Glutamatergic neuron (in vitro differentiated cells): Measurements from ENCODE around the gene GUCY1A1. TPM values are rescaled to one million over a fixed set of nuclear protein-coding genes. Genes with fewer than 3 reads are reported as not detected.

Experiments
- DNase-seq: peaks from one replicate; pipeline ENCODE4 v3.0.0; 2022
- H3K27ac Mint-ChIP-seq: one replicate; pipeline ENCODE4 v1.8.0; 2020; ENCODE audit warnings: mild to moderate bottlenecking, mixed read lengths, inconsistent platforms; ENCODE audit not compliant: unreplicated experiment
- H3K27me3 Mint-ChIP-seq: one replicate; pipeline ENCODE4 v1.8.0; 2020; ENCODE audit warnings: mild to moderate bottlenecking, moderate library complexity, mixed read lengths, inconsistent platforms; ENCODE audit not compliant: unreplicated experiment
- H3K36me3 Mint-ChIP-seq: one replicate; pipeline ENCODE4 v1.8.0; 2020; ENCODE audit warnings: mild to moderate bottlenecking, mixed read lengths, inconsistent platforms; ENCODE audit not compliant: unreplicated experiment
- H3K4me1 Mint-ChIP-seq: one replicate; pipeline ENCODE4 v1.8.0; 2020; ENCODE audit warnings: mild to moderate bottlenecking, low read depth, mixed read lengths, inconsistent platforms; ENCODE audit not compliant: unreplicated experiment
- H3K4me3 Mint-ChIP-seq: one replicate; pipeline ENCODE4 v1.8.0; 2020; ENCODE audit warnings: mild to moderate bottlenecking, mixed read lengths, inconsistent platforms; ENCODE audit not compliant: unreplicated experiment
- H3K9me3 Mint-ChIP-seq: one replicate; pipeline ENCODE4 v1.8.0; 2020; ENCODE audit warnings: mild to moderate bottlenecking, moderate library complexity, mixed read lengths, inconsistent platforms; ENCODE audit not compliant: unreplicated experiment
- total RNA-seq: library from RNA; stranded (reverse); fragmentation: NEBNext Ultra II Directional; extraction: Animal tissue kit (Norgen Biotek cat#: 25700); gene quantifications from one replicate; pipeline ENCODE4 v1.2.1, GENCODE V29; 2021; ENCODE audit not compliant: unreplicated experiment
- TF ChIP-seq, protein P1 (sequence below): fragments of 200-600 bp; sonication (generic); IDR thresholded peaks from one replicate; pipeline ENCODE4 v1.5.0; 2021; ENCODE audit not compliant: partially characterized antibody, unreplicated experiment

GUCY1A1 gene
- total RNA-seq, 1 donor from 2014 or later, result not detected

DNA sequence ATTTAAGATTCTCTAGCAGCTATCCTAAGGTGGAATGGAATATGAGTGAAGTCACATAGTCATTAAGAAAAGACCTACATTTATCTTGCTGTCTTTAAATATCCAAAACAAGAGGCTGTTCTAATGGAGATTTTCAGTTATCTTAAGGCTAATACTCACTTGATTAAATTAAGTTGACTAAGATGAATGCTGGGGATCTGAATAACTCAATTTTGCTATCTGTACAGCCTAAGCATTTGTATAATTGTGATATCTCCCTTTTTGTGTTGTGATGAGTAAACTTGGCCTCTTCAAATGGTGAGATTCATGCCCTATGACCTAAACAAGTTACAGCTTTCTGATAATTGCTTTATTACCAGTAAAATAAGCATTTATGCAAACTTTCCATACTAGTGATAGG lies 13.6 kb upstream of the GUCY1A1 start:
- H3K27me3 Mint-ChIP-seq, result no peaks in the 10 kb centered on the region
- no peaks in the 10 kb centered on the region for H3K9me3 Mint-ChIP-seq
- TF ChIP-seq, protein P1, sequence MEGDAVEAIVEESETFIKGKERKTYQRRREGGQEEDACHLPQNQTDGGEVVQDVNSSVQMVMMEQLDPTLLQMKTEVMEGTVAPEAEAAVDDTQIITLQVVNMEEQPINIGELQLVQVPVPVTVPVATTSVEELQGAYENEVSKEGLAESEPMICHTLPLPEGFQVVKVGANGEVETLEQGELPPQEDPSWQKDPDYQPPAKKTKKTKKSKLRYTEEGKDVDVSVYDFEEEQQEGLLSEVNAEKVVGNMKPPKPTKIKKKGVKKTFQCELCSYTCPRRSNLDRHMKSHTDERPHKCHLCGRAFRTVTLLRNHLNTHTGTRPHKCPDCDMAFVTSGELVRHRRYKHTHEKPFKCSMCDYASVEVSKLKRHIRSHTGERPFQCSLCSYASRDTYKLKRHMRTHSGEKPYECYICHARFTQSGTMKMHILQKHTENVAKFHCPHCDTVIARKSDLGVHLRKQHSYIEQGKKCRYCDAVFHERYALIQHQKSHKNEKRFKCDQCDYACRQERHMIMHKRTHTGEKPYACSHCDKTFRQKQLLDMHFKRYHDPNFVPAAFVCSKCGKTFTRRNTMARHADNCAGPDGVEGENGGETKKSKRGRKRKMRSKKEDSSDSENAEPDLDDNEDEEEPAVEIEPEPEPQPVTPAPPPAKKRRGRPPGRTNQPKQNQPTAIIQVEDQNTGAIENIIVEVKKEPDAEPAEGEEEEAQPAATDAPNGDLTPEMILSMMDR, result no peak
- no peak for DNase-seq
- no peaks in the 10 kb centered on the region for H3K36me3 Mint-ChIP-seq
- no peaks in the 10 kb centered on the region for H3K4me1 Mint-ChIP-seq
- no peak overlapping the region for H3K4me3 Mint-ChIP-seq
- H3K27ac Mint-ChIP-seq, result no peak overlapping the region

DNA sequence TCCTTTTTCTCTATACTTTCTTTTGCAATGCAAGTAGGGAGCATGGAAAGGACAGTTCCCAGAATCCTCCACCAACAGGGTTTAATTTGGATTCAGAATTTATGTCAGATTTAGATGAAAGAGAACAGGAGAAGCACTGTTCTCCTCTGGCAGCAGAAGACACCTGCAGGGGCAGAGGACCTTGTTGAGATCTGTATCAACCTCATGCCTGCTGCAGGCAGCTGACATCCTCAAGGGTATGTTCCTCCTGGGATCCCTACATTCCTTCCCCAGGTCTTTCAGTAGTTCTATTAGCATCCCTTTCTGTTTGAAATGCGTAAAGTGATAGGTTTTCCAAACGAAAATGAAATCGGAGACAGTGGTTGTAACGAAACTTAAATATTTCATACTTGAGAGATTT lies 10.6 kb upstream of the GUCY1A1 start:
- TF ChIP-seq, protein P1, result no peak
- no peak for DNase-seq
- Mint-ChIP-seq H3K27me3 (no peaks in the 10 kb centered on the region), H3K36me3 (no peaks in the 10 kb centered on the region), H3K4me1 (no peaks in the 10 kb centered on the region), H3K27ac (no peak overlapping the region), H3K4me3 (no peak overlapping the region), H3K9me3 (no peaks in the 10 kb centered on the region)

DNA sequence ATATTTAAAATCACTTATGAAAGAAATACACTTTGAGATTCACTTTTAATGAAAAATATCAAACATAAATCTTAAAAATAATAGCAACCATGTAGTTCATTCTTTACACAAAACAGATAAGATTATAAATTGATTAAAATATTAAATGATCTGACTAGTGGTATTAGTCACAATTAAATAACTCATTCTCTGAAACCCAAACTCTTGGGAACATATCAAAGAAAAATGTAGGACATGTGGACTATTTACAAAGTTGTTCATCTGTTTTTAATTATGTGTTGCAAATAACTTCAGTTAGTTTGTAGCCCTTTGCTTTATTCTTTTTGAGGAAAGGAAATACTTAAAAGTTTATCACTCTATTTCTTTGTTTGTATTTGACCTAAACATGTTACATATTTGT lies 9.5 kb upstream of the GUCY1A1 start:
- TF ChIP-seq, protein P1, result no peak
- no peaks in the 10 kb centered on the region for H3K27me3 Mint-ChIP-seq
- H3K9me3 Mint-ChIP-seq, result no peaks in the 10 kb centered on the region
- no peak for DNase-seq
- H3K4me3 Mint-ChIP-seq, result no peak overlapping the region
- H3K4me1 Mint-ChIP-seq, result no peaks in the 10 kb centered on the region
- H3K36me3 Mint-ChIP-seq, result no peaks in the 10 kb centered on the region
- H3K27ac Mint-ChIP-seq, result no peak overlapping the region

DNA sequence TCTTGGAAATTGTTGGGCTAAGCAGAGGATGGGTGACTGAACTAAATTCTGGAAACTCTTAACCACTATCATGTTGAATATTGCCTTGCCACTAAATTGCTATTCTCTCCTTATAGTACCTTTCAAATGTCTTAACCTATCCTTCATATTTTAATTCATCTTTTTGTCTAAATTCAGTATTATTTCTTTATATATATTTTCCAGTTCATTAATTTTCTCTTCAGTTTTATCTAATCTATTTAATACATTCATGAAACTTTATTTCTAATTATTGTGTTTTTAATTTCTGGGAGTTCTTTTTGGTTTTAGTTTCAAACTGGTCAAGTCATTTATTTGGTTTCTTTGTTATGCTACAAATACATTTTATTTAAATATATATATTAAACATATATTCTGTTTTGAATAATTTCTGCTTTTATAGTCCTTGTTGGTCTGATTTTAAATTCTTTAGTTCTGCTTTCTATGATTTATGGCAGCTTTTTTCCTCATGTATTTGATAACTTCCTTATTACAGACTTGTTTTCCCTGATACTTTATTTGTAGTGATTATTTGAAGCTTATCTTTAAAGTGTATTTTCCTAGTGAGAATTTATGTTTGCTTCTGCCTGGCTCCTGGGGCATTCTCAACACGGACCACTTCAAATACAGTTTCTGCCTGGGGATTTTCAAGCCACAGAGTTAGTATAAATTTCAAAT lies 8.5 kb upstream of the GUCY1A1 start:
- TF ChIP-seq, protein P1, result no peak
- no peak for DNase-seq
- H3K36me3 Mint-ChIP-seq, result no peaks in the 10 kb centered on the region
- H3K9me3 Mint-ChIP-seq, result no peaks in the 10 kb centered on the region
- no peaks in the 10 kb centered on the region for H3K27me3 Mint-ChIP-seq
- H3K4me3 Mint-ChIP-seq, result no peak overlapping the region
- H3K27ac Mint-ChIP-seq, result no peak overlapping the region
- no peaks in the 10 kb centered on the region for H3K4me1 Mint-ChIP-seq

DNA sequence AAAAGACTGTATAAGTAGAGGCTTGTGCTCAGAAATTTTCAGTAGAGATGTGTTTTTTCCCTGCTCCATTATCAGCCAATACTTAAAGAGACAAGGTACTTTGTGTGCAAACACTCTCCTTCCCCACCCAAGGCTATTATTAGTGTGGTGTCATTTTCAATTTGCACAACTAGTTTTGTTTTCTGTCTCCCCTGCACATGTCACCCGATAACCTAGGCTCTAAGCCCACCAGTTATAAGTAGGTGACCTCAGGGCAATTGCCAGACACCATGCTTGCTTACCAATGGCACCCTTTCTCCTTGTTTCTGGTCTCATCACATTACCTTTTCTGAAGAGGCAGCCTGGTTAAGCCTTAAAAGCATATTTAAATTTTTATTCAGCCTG lies 8.0 kb upstream of the GUCY1A1 start:
- Mint-ChIP-seq H3K36me3 (no peaks in the 10 kb centered on the region), H3K27me3 (no peaks in the 10 kb centered on the region), H3K27ac (no peak overlapping the region), H3K9me3 (no peaks in the 10 kb centered on the region), H3K4me1 (no peaks in the 10 kb centered on the region), H3K4me3 (no peak overlapping the region)
- TF ChIP-seq, protein P1, result no peak
- no peak for DNase-seq
